ENCODE results near the gene RECQL.
"Not testable (repeated sequence)": the region's sequence is repeated elsewhere in the genome, so short reads cannot be mapped to it uniquely, and the experiment has no call there.

Gene RECQL

DNA sequence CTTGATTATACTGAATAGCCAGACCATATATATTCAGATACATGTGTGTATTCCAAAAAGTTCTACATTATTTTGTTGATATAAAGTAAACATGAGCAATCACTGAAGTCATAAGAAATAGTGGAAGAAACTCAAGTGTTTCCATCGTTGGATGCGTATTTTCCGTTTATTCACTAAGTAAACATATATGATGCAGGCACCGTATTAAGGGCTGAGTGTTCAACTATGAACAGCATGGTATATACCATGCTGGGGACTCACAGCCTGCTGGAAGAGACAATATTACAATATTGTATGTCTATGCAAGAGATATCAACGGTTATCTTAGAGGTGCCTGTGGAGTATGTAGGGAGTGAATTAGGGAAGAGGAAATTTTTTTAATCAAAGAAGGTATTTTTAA is 62.8 kb downstream of the RECQL start:
- peak overlapping the region; percentile 74 for H3K4me3 ChIP-seq (ENCODE audit: insufficient read depth, low read depth, low read length, poor library complexity, severe bottlenecking)
- H3K27ac ChIP-seq (ENCODE audit: insufficient read depth, low read length, poor library complexity, severe bottlenecking) = peak overlapping the region; percentile 77
- H3K36me3 ChIP-seq (ENCODE audit: control insufficient read depth, insufficient read depth, low read length) = peaks cover 13% of the 10 kb centered on the region
- H3K27me3 ChIP-seq (replicated peaks; ENCODE audit: control insufficient read depth, insufficient read depth, low read length, poor library complexity, severe bottlenecking) = no peaks in the 10 kb centered on the region
- H3K4me1 ChIP-seq (ENCODE audit: control insufficient read depth, insufficient read depth, low read length, poor library complexity, severe bottlenecking) = peaks cover 4% of the 10 kb centered on the region
- H3K9me3 ChIP-seq (ENCODE audit: control insufficient read depth, low read length) = no peaks in the 10 kb centered on the region
- no peak for DNase-seq

- Histone ChIP-seq H3K27me3 (replicated peaks; ENCODE audit: control insufficient read depth, insufficient read depth, low read length, poor library complexity, severe bottlenecking) (no peaks in the 10 kb centered on the region), H3K27ac (ENCODE audit: insufficient read depth, low read length, poor library complexity, severe bottlenecking) (no peak overlapping the region), H3K4me1 (ENCODE audit: control insufficient read depth, insufficient read depth, low read length, poor library complexity, severe bottlenecking) (no peaks in the 10 kb centered on the region), H3K9me3 (ENCODE audit: control insufficient read depth, low read length) (no peaks in the 10 kb centered on the region), H3K4me3 (ENCODE audit: insufficient read depth, low read depth, low read length, poor library complexity, severe bottlenecking) (no peak overlapping the region), H3K36me3 (ENCODE audit: control insufficient read depth, insufficient read depth, low read length) (no peaks in the 10 kb centered on the region)
- no peak for DNase-seq
Measured at GRCh38 chr12:21434699-21435098, 66.7 kb downstream of the RECQL start.

DNA sequence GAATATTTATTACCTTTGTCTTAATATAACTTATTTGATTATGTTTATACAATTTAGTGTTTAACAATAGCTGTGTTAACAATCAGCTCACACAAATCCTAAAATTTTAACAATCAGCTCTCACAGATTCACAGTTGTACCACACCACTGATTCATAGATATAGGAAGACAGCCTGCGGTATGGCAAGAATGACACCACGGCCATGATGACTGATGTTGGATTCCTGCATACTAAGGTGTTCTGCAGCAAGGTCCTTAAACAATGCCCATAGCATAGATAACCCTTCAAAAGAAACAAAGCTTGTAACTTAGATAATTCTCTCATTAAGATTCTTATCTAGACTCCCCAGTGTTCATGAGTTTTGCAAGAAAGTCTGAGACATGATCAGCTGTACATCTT is 67.9 kb downstream of the RECQL start:
- H3K36me3 ChIP-seq (ENCODE audit: control insufficient read depth, insufficient read depth, low read length) = no peaks in the 10 kb centered on the region

GRCh38 chr12:21429994-21430393 is 71.4 kb downstream of the RECQL start:
- DNase-seq = no peak
- H3K27me3 ChIP-seq (replicated peaks; ENCODE audit: control insufficient read depth, insufficient read depth, low read length, poor library complexity, severe bottlenecking) = no peaks in the 10 kb centered on the region
- no peak overlapping the region for H3K4me3 ChIP-seq (ENCODE audit: insufficient read depth, low read depth, low read length, poor library complexity, severe bottlenecking)
- H3K9me3 ChIP-seq (ENCODE audit: control insufficient read depth, low read length) = no peaks in the 10 kb centered on the region
- H3K4me1 ChIP-seq (ENCODE audit: control insufficient read depth, insufficient read depth, low read length, poor library complexity, severe bottlenecking) = no peaks in the 10 kb centered on the region
- no peak overlapping the region for H3K27ac ChIP-seq (ENCODE audit: insufficient read depth, low read length, poor library complexity, severe bottlenecking)
- H3K36me3 ChIP-seq (ENCODE audit: control insufficient read depth, insufficient read depth, low read length) = no peaks in the 10 kb centered on the region

More for the DNA sequence above, 67.9 kb downstream of the RECQL start:
- Histone ChIP-seq H3K27me3 (replicated peaks; ENCODE audit: control insufficient read depth, insufficient read depth, low read length, poor library complexity, severe bottlenecking) (no peaks in the 10 kb centered on the region), H3K9me3 (ENCODE audit: control insufficient read depth, low read length) (no peaks in the 10 kb centered on the region), H3K27ac (ENCODE audit: insufficient read depth, low read length, poor library complexity, severe bottlenecking) (no peak overlapping the region), H3K4me3 (ENCODE audit: insufficient read depth, low read depth, low read length, poor library complexity, severe bottlenecking) (no peak overlapping the region), H3K4me1 (ENCODE audit: control insufficient read depth, insufficient read depth, low read length, poor library complexity, severe bottlenecking) (no peaks in the 10 kb centered on the region)
- no peak for DNase-seq

GRCh38 chr12:21428241-21428640 is 73.2 kb downstream of the RECQL start:
- no peaks in the 10 kb centered on the region for H3K36me3 ChIP-seq (ENCODE audit: control insufficient read depth, insufficient read depth, low read length)
- H3K9me3 ChIP-seq (ENCODE audit: control insufficient read depth, low read length) = no peaks in the 10 kb centered on the region
- H3K4me1 ChIP-seq (ENCODE audit: control insufficient read depth, insufficient read depth, low read length, poor library complexity, severe bottlenecking) = no peaks in the 10 kb centered on the region
- no peak overlapping the region for H3K27ac ChIP-seq (ENCODE audit: insufficient read depth, low read length, poor library complexity, severe bottlenecking)
- no peaks in the 10 kb centered on the region for H3K27me3 ChIP-seq (replicated peaks; ENCODE audit: control insufficient read depth, insufficient read depth, low read length, poor library complexity, severe bottlenecking)
- no peak overlapping the region for H3K4me3 ChIP-seq (ENCODE audit: insufficient read depth, low read depth, low read length, poor library complexity, severe bottlenecking)
- no peak for DNase-seq

GRCh38 chr12:21419009-21419699 is 82.3 kb downstream of the RECQL start:
- not testable (repeated sequence) for DNase-seq; H3K4me3 ChIP-seq (ENCODE audit: insufficient read depth, low read depth, low read length, poor library complexity, severe bottlenecking); H3K27me3 ChIP-seq (replicated peaks; ENCODE audit: control insufficient read depth, insufficient read depth, low read length, poor library complexity, severe bottlenecking); H3K27ac ChIP-seq (ENCODE audit: insufficient read depth, low read length, poor library complexity, severe bottlenecking); H3K9me3 ChIP-seq (ENCODE audit: control insufficient read depth, low read length); H3K4me1 ChIP-seq (ENCODE audit: control insufficient read depth, insufficient read depth, low read length, poor library complexity, severe bottlenecking); H3K36me3 ChIP-seq (ENCODE audit: control insufficient read depth, insufficient read depth, low read length)
